GF-D8 (cell line): ENCODE data around the gene PARP9.
"Not testable (repeated sequence)": the region's sequence is repeated elsewhere in the genome, so short reads cannot be mapped to it uniquely, and the experiment has no call there.

Source experiments
- DNase-seq: peaks from one replicate; lab custom pipeline; 2025; lab: John Stamatoyannopoulos, UW

PARP9 gene

DNA sequence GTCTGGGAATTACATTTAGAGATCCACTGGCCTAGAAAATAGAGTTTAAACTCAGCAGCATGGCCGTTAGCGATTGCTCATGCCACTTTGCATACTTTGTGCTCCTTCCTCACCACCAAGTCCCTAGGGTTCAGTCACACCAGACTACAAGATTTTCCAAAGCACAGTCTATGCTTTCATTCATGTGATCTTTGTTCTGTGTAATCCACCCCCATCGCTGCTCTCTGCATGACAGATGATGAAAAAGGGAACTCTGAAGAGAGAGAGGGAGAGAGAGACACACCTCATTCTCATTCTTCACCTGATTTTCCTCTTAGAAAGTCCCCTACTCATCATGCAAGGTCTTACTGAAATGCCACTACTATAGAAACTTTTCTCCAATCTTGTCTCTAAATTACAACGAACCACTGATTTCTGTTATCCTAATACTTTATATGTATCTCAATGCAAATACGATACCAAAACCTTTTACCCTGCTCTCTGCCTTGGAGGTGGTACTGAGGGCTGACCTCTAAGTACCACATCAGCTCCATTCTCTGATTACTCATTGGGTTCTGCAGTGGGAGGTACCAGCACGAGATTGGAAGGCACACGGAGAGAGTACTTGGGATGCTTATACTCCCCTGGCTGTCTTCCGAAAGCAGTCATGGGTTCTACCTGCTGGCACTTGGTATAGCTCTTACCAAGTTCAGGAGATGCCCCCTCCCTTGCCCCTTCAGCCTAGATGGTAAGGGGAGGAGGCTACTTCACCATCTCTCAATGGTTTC, 12.3 kb upstream of the PARP9 start:
- peak; percentile 34 for DNase-seq

DNA sequence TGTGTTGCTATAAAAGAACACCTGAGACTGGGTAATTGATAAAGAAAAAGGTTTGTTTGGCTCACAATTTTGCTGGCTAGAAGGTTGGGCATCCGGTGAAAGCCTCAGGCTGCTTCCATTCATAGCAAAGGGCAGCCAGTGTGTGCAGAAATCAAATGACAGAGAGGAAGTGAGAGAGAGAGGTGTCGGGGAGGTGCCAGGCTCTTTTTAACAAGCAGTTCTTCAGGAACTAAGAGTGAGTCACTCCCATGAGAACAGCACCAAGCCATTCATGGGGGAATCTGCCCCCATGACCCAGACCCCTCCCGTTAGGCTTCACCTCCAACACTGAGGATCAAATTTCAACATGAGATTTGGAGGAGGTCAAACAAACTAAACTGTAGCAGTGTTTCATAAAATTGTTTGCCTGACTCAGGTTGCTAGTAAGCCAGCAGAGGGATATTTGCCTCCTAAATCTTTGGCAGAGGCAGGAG, 8.9 kb upstream of the PARP9 start:
- no peak for DNase-seq

GRCh38 chr3:122568755-122569154, 4.7 kb upstream of the PARP9 start:
- no peak for DNase-seq

DNA sequence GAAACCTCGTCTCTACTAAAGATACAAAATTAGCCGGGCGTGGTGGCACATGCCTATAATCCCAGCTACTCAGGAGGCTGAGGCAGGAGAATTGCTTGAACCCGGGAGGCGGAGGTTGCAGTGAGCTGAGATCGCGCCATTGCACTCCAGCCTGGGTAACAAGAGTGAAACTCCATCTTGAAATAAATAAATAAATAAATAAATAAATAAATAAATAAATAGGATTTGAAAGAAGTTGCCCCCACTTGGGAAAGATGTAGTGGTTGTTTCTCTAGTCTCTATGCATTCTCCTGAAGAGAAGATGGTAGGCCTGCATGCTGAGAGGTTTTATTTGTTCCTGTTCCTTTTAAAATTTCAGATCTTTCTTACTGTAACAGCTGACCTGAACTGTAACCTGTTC, 4.0 kb upstream of the PARP9 start:
- DNase-seq = not testable (repeated sequence)

- DNase-seq = no peak
These were observed 429 bp downstream of the PARP9 start for GRCh38 chr3:122563717-122564025.

- no peak for DNase-seq
These were observed 980 bp downstream of the PARP9 start for GRCh38 chr3:122562923-122563716.

GRCh38 chr3:122560680-122561079, 3.4 kb downstream of the PARP9 start:
- no peak for DNase-seq

- DNase-seq = no peak
These were observed 4.2 kb downstream of the PARP9 start for GRCh38 chr3:122559906-122560305.

- DNase-seq = no peak
These were observed 5.5 kb downstream of the PARP9 start for GRCh38 chr3:122558605-122559004.

GRCh38 chr3:122557356-122557755, 6.7 kb downstream of the PARP9 start:
- DNase-seq = no peak

DNA sequence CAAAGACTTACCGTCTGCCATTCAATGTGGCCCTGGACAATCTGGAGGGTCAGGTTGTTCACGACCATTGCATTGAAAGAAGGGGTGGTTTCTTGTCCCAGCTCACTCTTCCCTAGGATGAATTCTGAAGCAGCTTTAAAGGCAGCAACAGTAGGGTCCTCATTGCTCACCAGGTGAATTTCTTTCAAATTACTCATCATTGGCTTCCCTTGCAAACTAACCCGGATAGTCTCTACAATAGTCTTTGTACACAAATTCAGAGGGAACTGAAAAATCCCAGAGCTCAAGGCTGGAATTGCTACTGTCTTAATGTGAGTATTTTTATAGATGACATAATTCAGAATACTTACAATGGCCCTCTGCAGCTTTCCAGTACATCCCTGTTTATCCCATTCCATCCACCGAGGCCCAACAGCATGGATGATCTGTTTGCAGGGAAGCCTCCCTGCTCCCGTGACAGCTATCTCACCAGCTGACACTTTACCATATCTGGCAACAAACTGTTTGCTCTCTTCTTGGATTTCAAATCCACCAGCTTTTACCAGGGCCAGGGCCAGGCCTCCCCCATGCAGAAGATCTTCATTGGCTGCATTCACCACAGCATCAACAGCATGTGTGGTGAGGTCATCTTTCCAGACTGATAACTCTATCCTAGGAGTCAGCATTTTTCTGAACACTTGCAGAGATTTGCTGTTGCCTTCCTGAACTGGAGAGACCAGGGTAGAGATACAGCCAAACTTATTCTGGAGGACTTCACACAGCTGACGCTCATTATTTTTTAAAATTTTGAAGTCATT, 8.6 kb downstream of the PARP9 start:
- DNase-seq = no peak

- no peak for DNase-seq
These were observed 10.9 kb downstream of the PARP9 start for GRCh38 chr3:122553171-122553570.

GRCh38 chr3:122548619-122549018, 15.5 kb downstream of the PARP9 start:
- DNase-seq = no peak

- DNase-seq = no peak
These were observed 16.0 kb downstream of the PARP9 start for GRCh38 chr3:122548076-122548475.

- no peak for DNase-seq
These were observed 17.9 kb downstream of the PARP9 start for GRCh38 chr3:122546151-122546550.

GRCh38 chr3:122538956-122539490, 25.1 kb downstream of the PARP9 start:
- no peak for DNase-seq

DNA sequence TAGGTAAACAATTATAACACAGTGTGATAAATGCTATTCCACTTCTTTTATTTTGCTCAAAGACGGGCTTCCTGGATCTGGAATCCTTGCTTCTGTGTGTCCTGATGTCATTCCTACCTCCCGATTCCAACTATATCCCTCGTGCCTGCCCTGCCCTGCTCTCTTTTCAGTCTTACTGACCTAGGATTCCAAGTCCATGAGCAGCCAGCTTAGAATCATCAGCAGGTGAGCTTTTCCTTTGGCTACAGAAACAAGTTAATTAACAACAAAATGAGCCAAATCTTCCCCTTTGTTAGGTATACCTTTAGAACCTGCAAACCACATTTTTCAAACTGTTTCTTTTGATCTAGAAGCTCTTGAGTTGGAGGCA, 27.5 kb downstream of the PARP9 start:
- DNase-seq = no peak

- DNase-seq = no peak
These were observed 28.0 kb downstream of the PARP9 start for GRCh38 chr3:122535964-122536631.

GRCh38 chr3:122533931-122534334, 30.2 kb downstream of the PARP9 start:
- peak; percentile 82 for DNase-seq

DNA sequence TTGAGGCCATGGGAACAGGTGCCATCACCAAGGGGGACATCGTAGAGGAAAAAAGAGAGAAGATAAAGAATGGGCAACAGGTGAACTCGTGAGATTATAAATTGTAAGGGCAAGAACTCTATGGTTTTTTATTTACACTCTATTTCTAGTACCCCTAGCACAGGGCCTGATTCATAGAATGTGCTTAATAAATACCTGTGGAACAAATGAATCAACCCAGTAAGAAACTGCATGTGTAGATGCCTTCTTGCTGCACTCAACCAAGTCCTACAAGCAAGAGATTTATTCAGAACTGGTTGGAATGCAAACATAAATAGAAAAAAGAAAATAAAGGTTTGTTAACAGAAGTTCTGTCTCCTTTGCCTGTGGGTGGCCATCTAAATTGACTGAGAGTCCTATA, 30.6 kb downstream of the PARP9 start:
- DNase-seq = no peak

GRCh38 chr3:122530164-122530563, 33.9 kb downstream of the PARP9 start:
- DNase-seq = no peak

- DNase-seq = no peak
These were observed 40.8 kb downstream of the PARP9 start for GRCh38 chr3:122523317-122523716.
